Panc1 (cell line): ENCODE measurements around the gene PSG6.
"Not testable (repeated sequence)": the region's sequence is repeated elsewhere in the genome, so short reads cannot be mapped to it uniquely, and the experiment has no call there.

Experiments
- CTCF ChIP-seq: fragments of 450-650 bp; IDR thresholded peaks from 2 replicates; pipeline ENCODE4 v1.5.1; 2017; ENCODE audit warnings: mild to moderate bottlenecking
- POLR2AphosphoS5 ChIP-seq: IDR thresholded peaks from 2 replicates; pipeline ENCODE4 v1.6.1; 2012; ENCODE audit warnings: mild to moderate bottlenecking, low read depth, low read length, moderate library complexity
- REST ChIP-seq, 2 experiments: IDR thresholded peaks; 2 replicates each; pipeline ENCODE4 v1.6.1; 2011 to 2012; ENCODE audit warnings: low read depth in 2 of 2, control low read depth in 1 of 2, low read length in 1 of 2, mild to moderate bottlenecking in 1 of 2, moderate library complexity in 1 of 2; ENCODE audit not compliant: insufficient read depth in 1 of 2
- SIN3A ChIP-seq: IDR thresholded peaks from 2 replicates; pipeline ENCODE4 v1.6.1; 2012; ENCODE audit warnings: low read depth, mild to moderate bottlenecking, low read length, moderate library complexity, borderline replicate concordance; ENCODE audit not compliant: insufficient read depth

GRCh38 chr19:42920971-42921370 is 3.3 kb upstream of the PSG6 start:
- TF ChIP-seq CTCF; REST (IDR thresholded peaks at IDR 0.05; ENCODE audit: insufficient read depth in 1 of 2, low read depth in 2 of 2, low read length in 1 of 2); POLR2AphosphoS5; SIN3A: not testable (repeated sequence)
